ENCODE data around the gene HMX3. TPM values are rescaled to one million over a fixed set of nuclear protein-coding genes. Genes with fewer than 3 reads are reported as not detected.

HMX3 gene
- total and polyA plus RNA-seq, 8 donors, result 0.37 TPM; not detected in 7

GRCh38 chr10:123157210-123157609, 21.4 kb downstream of the HMX3 start:
- Histone ChIP-seq H3K4me3 (no peak overlapping the region), H3K27me3 (peaks cover 0 to 15% (median 8%) of the 10 kb centered on the region in 3 donors), H3K9me3 (no peaks in the 10 kb centered on the region), H3K4me1 (peaks cover 11 to 44% (median 30%) of the 10 kb centered on the region in 4 donors), H3K27ac (no peak overlapping the region), H3K36me3 (peaks cover 11 to 57% (median 51%) of the 10 kb centered on the region in 4 donors)
- TF ChIP-seq EP300 (IDR thresholded peaks at IDR 0.05), result no peak
- TF ChIP-seq, protein P1, sequence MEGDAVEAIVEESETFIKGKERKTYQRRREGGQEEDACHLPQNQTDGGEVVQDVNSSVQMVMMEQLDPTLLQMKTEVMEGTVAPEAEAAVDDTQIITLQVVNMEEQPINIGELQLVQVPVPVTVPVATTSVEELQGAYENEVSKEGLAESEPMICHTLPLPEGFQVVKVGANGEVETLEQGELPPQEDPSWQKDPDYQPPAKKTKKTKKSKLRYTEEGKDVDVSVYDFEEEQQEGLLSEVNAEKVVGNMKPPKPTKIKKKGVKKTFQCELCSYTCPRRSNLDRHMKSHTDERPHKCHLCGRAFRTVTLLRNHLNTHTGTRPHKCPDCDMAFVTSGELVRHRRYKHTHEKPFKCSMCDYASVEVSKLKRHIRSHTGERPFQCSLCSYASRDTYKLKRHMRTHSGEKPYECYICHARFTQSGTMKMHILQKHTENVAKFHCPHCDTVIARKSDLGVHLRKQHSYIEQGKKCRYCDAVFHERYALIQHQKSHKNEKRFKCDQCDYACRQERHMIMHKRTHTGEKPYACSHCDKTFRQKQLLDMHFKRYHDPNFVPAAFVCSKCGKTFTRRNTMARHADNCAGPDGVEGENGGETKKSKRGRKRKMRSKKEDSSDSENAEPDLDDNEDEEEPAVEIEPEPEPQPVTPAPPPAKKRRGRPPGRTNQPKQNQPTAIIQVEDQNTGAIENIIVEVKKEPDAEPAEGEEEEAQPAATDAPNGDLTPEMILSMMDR (IDR thresholded peaks at IDR 0.05), result no peak
- TF ChIP-seq POLR2A (IDR thresholded peaks at IDR 0.05), result no peak
- TF ChIP-seq POLR2AphosphoS5 (IDR thresholded peaks at IDR 0.05), result no peak
- intact Hi-C loops (cut with DNase I; ENCODE audit: low total_unique reads), result no loop called here
- WGBS, 5 donors, result 38 to 59% (median 50%) methylated on average over 3 of the region's 3 CpGs
- no peak for DNase-seq

- H3K27ac ChIP-seq, result no peak overlapping the region
- peaks cover 14 to 72% (median 66%) of the 10 kb centered on the region in 4 donors for H3K36me3 ChIP-seq
- no peak for DNase-seq
- H3K4me1 ChIP-seq, result peaks cover 11 to 44% (median 28%) of the 10 kb centered on the region in 4 donors
- H3K9me3 ChIP-seq, result no peaks in the 10 kb centered on the region
- H3K27me3 ChIP-seq, result peaks cover 0 to under 1% (median 0%) of the 10 kb centered on the region in 3 donors
- intact Hi-C loops (cut with DNase I; ENCODE audit: low total_unique reads), result no loop called here
- TF ChIP-seq, protein P1 (IDR thresholded peaks at IDR 0.05), result no peak
- TF ChIP-seq EP300 (IDR thresholded peaks at IDR 0.05) (no peak), POLR2A (IDR thresholded peaks at IDR 0.05) (no peak), POLR2AphosphoS5 (IDR thresholded peaks at IDR 0.05) (no peak)
- no peak overlapping the region for H3K4me3 ChIP-seq
- 80 to 93% (median 90%) methylated on average over 1 of the region's 1 CpG for WGBS, 5 donors
Measured at GRCh38 chr10:123158682-123159081, 22.9 kb downstream of the HMX3 start.

DNA sequence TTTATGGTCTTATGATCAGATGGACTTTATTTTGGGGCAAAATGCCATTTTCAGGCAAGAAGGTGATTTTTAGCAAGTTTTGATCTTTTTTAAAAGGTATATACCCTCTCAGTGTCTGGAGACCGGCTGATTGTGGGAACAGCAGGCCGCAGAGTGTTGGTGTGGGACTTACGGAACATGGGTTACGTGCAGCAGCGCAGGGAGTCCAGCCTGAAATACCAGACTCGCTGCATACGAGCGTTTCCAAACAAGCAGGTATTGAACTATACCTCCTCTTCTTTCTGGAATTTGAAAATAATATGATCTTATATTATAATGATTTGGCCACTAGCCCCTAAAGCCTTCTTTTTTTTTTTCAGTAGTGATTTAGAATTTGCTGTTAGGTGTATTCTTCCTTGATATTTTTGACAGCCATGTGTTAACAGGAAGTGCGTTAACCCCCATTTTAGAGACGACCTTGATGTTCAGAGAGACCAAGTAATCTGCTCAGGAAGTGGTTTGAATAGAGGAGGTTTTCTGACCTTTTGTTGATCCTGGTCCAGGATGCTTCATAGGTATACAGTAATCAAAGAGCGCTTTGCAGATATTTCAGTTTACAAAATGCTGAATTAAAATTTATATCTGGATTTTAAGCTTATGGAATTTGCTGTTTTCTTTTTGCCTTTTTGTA, 24.7 kb downstream of the HMX3 start:
- no peak for TF ChIP-seq EP300 (IDR thresholded peaks at IDR 0.05)
- no peak for TF ChIP-seq POLR2A (IDR thresholded peaks at IDR 0.05)
- H3K4me3 ChIP-seq, result no peak overlapping the region
- DNase-seq, result peak in 1 of 2 donors; percentile 35
- H3K36me3 ChIP-seq, result peaks cover 27 to 90% (median 83%) of the 10 kb centered on the region in 4 donors
- no peaks in the 10 kb centered on the region for H3K9me3 ChIP-seq
- H3K27me3 ChIP-seq, result no peaks in the 10 kb centered on the region
- WGBS, 5 donors, result 82 to 86% (median 85%) methylated on average over 11 of the region's 11 CpGs
- no peak overlapping the region for H3K27ac ChIP-seq
- H3K4me1 ChIP-seq, result peaks cover 5 to 37% (median 19%) of the 10 kb centered on the region in 4 donors
- intact Hi-C loops (cut with DNase I; ENCODE audit: low total_unique reads), result no loop called here

- intact Hi-C loops (cut with DNase I; ENCODE audit: low total_unique reads), result no loop called here
- H3K36me3 ChIP-seq, result peaks cover 31 to 93% (median 91%) of the 10 kb centered on the region in 4 donors
Measured at GRCh38 chr10:123164319-123164718, 28.5 kb downstream of the HMX3 start.

More at GRCh38 chr10:123164319-123164718, 28.5 kb downstream of the HMX3 start:
- H3K4me1 ChIP-seq, result no peaks in the 10 kb centered on the region
- no peaks in the 10 kb centered on the region for H3K9me3 ChIP-seq
- WGBS, 5 donors, result 87 to 98% (median 96%) methylated on average over 2 of the region's 2 CpGs
- no peaks in the 10 kb centered on the region for H3K27me3 ChIP-seq
- no peak for DNase-seq
- no peak overlapping the region for H3K27ac ChIP-seq
- H3K4me3 ChIP-seq, result no peak overlapping the region
- TF ChIP-seq EP300 (IDR thresholded peaks at IDR 0.05), result no peak
- TF ChIP-seq POLR2AphosphoS5 (IDR thresholded peaks at IDR 0.05), result no peak
- TF ChIP-seq, protein P1 (IDR thresholded peaks at IDR 0.05), result no peak
- no peak for TF ChIP-seq POLR2A (IDR thresholded peaks at IDR 0.05)
